ENCODE results near the gene CHRDL2. TPM values are rescaled to one million over a fixed set of nuclear protein-coding genes. Genes with fewer than 3 reads are reported as not detected.

CHRDL2 gene
- total RNA-seq, 1 experiment from 2014 or later = 7.7 TPM

DNA sequence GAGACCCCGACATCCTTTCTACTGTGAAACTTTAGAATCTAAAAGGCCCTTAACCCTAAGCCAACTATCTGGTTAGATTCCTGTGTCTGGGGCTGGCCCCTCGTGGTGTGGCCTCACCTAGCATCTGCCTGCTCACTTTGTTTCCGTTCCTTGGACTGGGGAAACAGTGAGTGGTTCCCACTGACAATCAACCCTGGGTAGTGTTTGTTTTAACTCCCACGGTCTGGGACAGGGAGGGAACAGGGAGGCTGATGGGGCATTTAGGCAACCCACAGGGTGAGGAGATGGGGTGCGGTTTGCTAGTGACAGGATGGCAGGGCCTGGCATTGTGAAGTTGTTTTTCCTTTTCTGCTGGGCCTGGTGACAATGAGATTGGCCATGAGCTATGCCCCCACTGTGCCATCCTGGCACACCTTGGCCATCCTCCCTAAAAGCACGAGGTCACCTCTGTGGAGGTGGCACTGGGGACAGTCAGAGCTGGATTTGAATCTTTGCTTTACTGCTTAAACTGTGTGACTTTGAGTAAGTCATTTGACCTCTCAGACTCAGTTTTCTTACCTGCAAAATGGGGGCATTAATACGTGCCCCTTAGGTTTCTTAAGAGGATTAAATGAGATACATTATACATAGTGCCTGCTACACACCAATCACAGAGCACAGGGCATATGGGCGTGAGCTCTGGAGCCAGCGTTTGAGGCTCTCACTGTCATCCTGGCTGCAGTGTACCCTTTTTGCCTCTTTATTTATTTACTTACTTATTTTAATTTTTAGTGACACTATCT is 31.4 kb downstream of the CHRDL2 start:
- H3K9me3 ChIP-seq (ENCODE audit: low read depth, low read length, poor library complexity, severe bottlenecking) = no peaks in the 10 kb centered on the region
- CTCF ChIA-PET = interaction anchor here (1.1 kb wide), 1 partner anchor 12 kb away, joined by 3 read pairs; no protein-coding TSS in a partner anchor
- H3K4me1 ChIP-seq (ENCODE audit: insufficient read depth, low read length, poor library complexity, severe bottlenecking) = no peaks in the 10 kb centered on the region
- no peaks in the 10 kb centered on the region for H3K27me3 ChIP-seq (replicated peaks; ENCODE audit: insufficient read depth, low read depth, low read length, poor library complexity)
- TSS peak; percentile 87 for BruUV-seq (replicated peaks)
- intact Hi-C loops (cut with micrococcal nuclease; ENCODE audit: unreplicated experiment) = loop anchor here (5.0 kb wide), 1 partner anchor 172 kb away; no protein-coding TSS in a partner anchor
- TF ChIP-seq, protein P1, sequence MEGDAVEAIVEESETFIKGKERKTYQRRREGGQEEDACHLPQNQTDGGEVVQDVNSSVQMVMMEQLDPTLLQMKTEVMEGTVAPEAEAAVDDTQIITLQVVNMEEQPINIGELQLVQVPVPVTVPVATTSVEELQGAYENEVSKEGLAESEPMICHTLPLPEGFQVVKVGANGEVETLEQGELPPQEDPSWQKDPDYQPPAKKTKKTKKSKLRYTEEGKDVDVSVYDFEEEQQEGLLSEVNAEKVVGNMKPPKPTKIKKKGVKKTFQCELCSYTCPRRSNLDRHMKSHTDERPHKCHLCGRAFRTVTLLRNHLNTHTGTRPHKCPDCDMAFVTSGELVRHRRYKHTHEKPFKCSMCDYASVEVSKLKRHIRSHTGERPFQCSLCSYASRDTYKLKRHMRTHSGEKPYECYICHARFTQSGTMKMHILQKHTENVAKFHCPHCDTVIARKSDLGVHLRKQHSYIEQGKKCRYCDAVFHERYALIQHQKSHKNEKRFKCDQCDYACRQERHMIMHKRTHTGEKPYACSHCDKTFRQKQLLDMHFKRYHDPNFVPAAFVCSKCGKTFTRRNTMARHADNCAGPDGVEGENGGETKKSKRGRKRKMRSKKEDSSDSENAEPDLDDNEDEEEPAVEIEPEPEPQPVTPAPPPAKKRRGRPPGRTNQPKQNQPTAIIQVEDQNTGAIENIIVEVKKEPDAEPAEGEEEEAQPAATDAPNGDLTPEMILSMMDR (conservative IDR thresholded peaks at IDR 0.05; ENCODE audit: low read depth, low read length) = no peak
- no peak for TF ChIP-seq EZH2 (IDR thresholded peaks at IDR 0.05; ENCODE audit: borderline replicate concordance, low read depth, low read length, poor library complexity, severe bottlenecking)
- H3K27ac ChIP-seq (ENCODE audit: low read depth, low read length, poor library complexity, severe bottlenecking) = no peak overlapping the region
- peak overlapping the region; percentile 43 for H3K4me3 ChIP-seq (ENCODE audit: low read depth, low read length, poor library complexity, severe bottlenecking)
- no peak for DNase-seq (ENCODE audit: low spot score)
- POLR2A ChIA-PET (ENCODE audit: low non-redundant PET) = no interaction called here
- H3K36me3 ChIP-seq (ENCODE audit: insufficient read depth, low read length, poor library complexity, severe bottlenecking) = no peaks in the 10 kb centered on the region

DNA sequence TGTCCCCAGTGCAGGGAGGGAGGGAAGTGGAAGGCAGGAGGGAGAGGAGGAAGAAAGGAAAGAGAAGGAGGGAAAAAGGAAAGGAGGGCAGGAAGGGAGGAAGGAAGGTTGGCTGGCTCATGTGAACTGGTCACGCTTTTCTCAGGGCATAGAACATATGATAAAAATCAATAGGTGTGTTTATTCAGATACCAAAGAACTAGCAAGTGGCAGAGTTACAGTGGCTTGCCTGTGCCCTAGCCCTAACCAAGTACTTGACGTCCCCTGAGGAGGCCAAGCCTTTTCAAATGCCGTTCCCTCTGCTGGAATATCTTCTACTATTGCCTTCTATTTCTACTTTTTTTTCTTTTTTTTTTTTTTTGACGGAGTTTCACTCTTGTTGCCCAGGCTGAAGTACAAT is 33.5 kb downstream of the CHRDL2 start:
- intact Hi-C loops (cut with micrococcal nuclease; ENCODE audit: unreplicated experiment) = no loop called here
- H3K4me1 ChIP-seq (ENCODE audit: insufficient read depth, low read length, poor library complexity, severe bottlenecking) = no peaks in the 10 kb centered on the region
- ChIA-PET POLR2A (ENCODE audit: low non-redundant PET) (no interaction called here), CTCF (no interaction called here)
- no peaks in the 10 kb centered on the region for H3K9me3 ChIP-seq (ENCODE audit: low read depth, low read length, poor library complexity, severe bottlenecking)
- no peak overlapping the region for H3K4me3 ChIP-seq (ENCODE audit: low read depth, low read length, poor library complexity, severe bottlenecking)
- no peak for DNase-seq (ENCODE audit: low spot score)
- no peaks in the 10 kb centered on the region for H3K27me3 ChIP-seq (replicated peaks; ENCODE audit: insufficient read depth, low read depth, low read length, poor library complexity)
- no peaks in the 10 kb centered on the region for H3K36me3 ChIP-seq (ENCODE audit: insufficient read depth, low read length, poor library complexity, severe bottlenecking)
- no peak overlapping the region for H3K27ac ChIP-seq (ENCODE audit: low read depth, low read length, poor library complexity, severe bottlenecking)
- no TSS peak for BruUV-seq (replicated peaks)
- TF ChIP-seq, protein P1 (conservative IDR thresholded peaks at IDR 0.05; ENCODE audit: low read depth, low read length) = no peak
- TF ChIP-seq EZH2 (IDR thresholded peaks at IDR 0.05; ENCODE audit: borderline replicate concordance, low read depth, low read length, poor library complexity, severe bottlenecking) = no peak

DNA sequence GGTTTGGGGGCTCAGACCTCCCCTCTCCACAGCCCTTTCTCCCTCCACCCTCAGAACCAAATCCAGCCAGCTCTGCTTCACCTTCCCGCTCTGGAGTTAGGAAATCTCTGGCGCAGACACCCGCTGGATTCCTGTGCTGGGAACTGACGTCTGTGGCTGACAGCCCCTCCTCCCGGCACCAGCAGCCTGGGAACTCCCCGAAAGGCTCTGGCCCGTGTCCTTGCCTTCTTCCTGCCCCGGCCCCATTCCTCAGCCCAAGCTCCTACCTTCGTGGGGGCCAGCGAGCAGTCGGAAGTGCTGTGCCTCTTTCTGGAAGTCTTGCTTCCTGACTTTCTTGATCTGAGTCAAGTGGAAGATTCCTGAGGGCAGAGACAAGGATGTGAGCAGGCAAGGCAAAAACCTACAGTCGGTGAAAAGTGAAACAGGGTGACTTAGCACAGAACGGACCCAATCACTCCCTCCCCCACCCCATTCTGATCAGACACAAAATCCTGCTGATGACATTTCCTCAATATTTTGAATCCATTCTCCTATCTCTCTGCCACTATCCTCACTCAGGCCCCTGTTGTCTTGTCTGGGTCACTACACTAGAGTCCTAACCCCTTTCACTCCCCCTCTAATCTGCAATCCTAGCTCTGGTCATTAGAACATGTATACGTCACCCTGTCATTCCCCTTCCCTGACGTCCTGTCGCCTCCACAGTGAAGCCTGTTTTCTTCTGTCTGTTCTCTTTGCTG is 34.1 kb downstream of the CHRDL2 start:
- intact Hi-C loops (cut with micrococcal nuclease; ENCODE audit: unreplicated experiment) = no loop called here
- no TSS peak for BruUV-seq (replicated peaks)
- ChIA-PET POLR2A (ENCODE audit: low non-redundant PET) (no interaction called here), CTCF (no interaction called here)
- Histone ChIP-seq H3K4me3 (ENCODE audit: low read depth, low read length, poor library complexity, severe bottlenecking) (no peak overlapping the region), H3K27me3 (replicated peaks; ENCODE audit: insufficient read depth, low read depth, low read length, poor library complexity) (no peaks in the 10 kb centered on the region), H3K27ac (ENCODE audit: low read depth, low read length, poor library complexity, severe bottlenecking) (no peak overlapping the region), H3K36me3 (ENCODE audit: insufficient read depth, low read length, poor library complexity, severe bottlenecking) (no peaks in the 10 kb centered on the region), H3K4me1 (ENCODE audit: insufficient read depth, low read length, poor library complexity, severe bottlenecking) (no peaks in the 10 kb centered on the region), H3K9me3 (ENCODE audit: low read depth, low read length, poor library complexity, severe bottlenecking) (no peaks in the 10 kb centered on the region)
- TF ChIP-seq EZH2 (IDR thresholded peaks at IDR 0.05; ENCODE audit: borderline replicate concordance, low read depth, low read length, poor library complexity, severe bottlenecking) = no peak
- TF ChIP-seq, protein P1 (conservative IDR thresholded peaks at IDR 0.05; ENCODE audit: low read depth, low read length) = no peak
- DNase-seq (ENCODE audit: low spot score) = no peak

Measured in A673 (cell line).